Measurements from ENCODE around the gene FRS3.
"Not testable (repeated sequence)": the region's sequence is repeated elsewhere in the genome, so short reads cannot be mapped to it uniquely, and the experiment has no call there.

Gene FRS3, protein sequence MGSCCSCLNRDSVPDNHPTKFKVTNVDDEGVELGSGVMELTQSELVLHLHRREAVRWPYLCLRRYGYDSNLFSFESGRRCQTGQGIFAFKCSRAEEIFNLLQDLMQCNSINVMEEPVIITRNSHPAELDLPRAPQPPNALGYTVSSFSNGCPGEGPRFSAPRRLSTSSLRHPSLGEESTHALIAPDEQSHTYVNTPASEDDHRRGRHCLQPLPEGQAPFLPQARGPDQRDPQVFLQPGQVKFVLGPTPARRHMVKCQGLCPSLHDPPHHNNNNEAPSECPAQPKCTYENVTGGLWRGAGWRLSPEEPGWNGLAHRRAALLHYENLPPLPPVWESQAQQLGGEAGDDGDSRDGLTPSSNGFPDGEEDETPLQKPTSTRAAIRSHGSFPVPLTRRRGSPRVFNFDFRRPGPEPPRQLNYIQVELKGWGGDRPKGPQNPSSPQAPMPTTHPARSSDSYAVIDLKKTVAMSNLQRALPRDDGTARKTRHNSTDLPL

GRCh38 chr6:41779788-41780550 lies at the start of gene FRS3:
TSS of gene FRS3 (minus strand) at chr6:41779900. CDS start at chr6:41776987, 2,913 bp downstream.
- peak; percentile 99 to 100 for DNase-seq (ENCODE audit: low read depth in 2 of 2)

DNA sequence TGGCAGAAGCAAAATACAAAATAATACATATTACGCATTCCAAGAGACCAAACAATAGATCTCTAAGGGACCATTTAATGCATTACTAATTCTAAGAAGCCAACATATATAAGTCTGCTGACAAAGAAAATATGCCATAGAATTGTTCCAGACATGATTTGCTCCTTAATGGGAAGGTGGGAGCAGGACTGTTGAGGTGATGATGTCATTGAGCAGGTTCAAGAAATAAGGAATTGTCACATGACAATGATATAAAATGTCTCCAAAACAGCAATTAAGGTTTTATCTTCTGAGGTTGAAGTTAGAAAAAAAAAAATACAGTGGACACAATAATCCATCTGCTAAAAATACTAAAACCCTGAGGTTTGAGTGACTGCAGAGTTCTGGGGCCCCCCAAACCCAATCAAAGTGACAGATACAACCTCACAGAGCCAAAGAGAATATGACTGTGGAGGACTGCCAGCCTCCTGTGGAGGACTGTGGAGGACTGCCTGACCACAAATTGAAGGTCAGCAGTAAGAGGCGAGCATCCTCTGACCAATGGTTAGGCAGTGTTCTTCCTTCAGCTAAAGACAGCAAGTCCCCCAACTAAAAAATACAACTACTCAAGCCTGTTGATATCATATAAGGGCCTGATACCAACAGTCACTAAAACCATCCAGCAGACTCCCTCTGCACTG lies 46.8 kb upstream of the FRS3 start:
- DNase-seq (ENCODE audit: low read depth in 2 of 2) = no peak

GRCh38 chr6:41824571-41825569 lies 45.2 kb upstream of the FRS3 start:
- no peak for DNase-seq (ENCODE audit: low read depth in 2 of 2)

- no peak for DNase-seq (ENCODE audit: low read depth in 2 of 2)
These were observed 43.5 kb upstream of the FRS3 start for GRCh38 chr6:41823178-41823577.

DNA sequence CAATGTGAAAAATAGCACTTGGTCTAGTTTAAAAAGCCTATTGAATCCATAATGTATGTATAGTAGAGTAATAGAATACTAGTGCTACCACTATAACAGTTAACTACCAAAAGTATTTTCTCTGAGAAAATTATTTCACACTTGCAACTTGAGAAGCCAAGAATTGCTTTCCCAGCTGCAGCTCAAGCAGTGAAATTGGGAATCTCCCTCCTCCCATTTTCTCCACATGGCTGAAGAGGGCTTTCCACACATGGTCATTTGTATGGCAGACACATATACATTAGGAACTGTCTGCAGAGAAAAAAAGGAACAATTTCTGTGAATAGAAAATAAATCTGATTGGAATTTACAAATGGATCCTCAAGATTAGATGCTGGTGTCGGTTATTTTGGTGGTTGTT lies 42.3 kb upstream of the FRS3 start:
- no peak for DNase-seq (ENCODE audit: low read depth in 2 of 2)

GRCh38 chr6:41821266-41821665 lies 41.6 kb upstream of the FRS3 start:
- no peak for DNase-seq (ENCODE audit: low read depth in 2 of 2)

- no peak for DNase-seq (ENCODE audit: low read depth in 2 of 2)
These were observed 38.8 kb upstream of the FRS3 start for GRCh38 chr6:41818271-41819054.

DNA sequence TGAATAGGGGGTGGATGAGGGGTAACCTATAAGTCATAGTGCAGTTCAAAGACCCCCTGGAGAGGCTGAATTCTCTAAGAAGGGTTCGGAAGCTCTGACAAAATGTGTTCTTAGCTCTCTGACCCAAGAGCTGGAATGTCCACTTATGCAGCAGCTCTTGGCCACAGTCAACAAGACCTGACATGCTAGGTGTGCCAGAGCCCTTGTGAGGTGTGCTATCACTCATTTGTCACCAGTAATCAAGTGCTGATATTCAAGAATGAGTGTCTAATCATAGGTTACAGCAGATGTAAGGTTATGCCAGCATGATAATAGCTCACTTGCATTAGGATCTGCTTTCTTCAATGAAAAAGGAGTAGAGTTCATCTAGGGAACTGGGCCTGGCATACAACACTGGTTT lies 35.9 kb upstream of the FRS3 start:
- no peak for DNase-seq (ENCODE audit: low read depth in 2 of 2)

GRCh38 chr6:41814629-41815028 lies 34.9 kb upstream of the FRS3 start:
- no peak for DNase-seq (ENCODE audit: low read depth in 2 of 2)

DNA sequence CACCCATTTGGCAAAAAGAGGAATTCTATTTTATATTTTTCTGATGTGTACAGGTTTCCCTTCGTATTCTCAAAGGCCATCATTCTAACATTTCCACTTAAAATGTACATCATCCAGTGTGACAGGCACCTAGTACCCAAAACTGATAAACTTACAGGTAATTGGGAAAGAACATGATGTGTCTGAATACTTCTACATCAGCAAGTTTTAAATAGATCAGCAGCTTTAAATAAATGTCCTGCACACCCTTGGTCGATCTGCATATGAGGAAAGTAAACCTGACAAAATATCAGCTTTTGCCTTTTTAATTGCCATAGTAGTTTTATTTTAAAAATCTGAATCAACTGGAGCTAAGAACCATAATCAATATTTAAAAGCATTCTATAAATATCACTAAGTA lies 34.3 kb upstream of the FRS3 start:
- DNase-seq (ENCODE audit: low read depth in 2 of 2) = no peak

- DNase-seq (ENCODE audit: low read depth in 2 of 2) = no peak
These were observed 33.8 kb upstream of the FRS3 start for GRCh38 chr6:41813469-41813868.

DNA sequence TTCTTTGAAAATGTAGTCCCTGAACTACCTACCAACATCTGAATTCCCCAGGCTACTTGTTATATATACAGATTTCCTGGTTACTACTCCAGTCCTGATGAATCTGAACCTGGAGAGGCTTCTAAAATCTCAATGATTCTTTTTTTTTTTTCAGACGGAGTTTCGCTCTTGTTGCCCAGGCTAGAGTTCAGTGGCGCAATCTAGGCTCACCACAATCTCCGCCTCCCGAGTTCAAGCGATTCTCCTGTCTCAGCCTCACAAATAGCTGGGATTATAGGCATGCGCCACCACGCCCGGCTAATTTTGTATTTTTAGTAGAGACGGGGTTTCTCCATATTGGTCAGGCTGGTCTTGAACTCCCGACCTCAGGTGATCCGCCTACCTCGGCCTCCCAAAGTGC lies 32.2 kb upstream of the FRS3 start:
- DNase-seq (ENCODE audit: low read depth in 2 of 2) = not testable (repeated sequence)

GRCh38 chr6:41811095-41811494 lies 31.4 kb upstream of the FRS3 start:
- no peak for DNase-seq (ENCODE audit: low read depth in 2 of 2)

DNA sequence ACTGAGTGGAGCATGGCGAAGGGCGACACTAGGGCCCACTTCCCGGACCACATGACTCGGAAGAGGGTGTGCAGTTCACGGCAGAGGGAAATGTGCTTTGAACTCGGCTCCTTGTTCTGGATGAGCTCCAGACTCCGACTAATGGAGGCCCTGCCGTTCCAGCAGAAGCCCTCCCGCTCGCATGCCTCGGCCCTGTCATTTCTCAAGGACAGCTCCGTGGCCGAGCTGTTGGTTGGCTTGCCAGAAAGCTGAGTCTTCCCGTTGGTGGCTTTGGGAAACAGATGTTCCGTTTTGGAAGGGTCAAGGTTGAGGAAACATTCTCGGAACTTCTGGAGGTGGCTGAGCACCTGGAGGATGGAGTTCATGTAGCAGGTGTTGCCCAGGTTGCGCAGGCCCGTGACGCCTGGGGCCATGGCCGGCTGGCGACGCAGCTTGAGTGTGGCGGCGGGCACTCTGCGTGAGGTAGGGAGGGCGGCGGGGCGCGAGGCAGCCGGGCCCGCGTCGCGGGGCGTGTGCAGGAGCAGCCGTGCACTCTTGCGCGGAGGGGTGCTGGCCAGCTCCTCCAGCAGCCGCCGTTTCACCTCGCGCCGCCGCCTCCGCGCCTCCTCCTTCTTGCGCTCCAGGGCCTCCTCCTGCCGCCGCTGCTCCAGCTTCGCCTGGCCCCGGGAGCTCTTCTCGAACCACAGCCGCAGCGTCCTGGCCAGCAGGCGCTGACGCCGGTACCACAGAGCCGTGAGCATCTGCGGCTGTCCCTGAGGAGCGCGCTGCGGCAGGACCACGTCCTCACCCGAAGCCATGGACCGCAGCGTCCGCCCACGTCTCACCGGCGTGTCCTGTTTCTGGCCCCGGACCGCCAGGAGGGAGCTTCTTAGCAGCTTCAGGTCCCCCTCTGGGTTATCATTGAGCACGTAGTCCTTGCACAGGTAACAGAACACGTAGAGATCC lies 26.4 kb upstream of the FRS3 start:
- DNase-seq (ENCODE audit: low read depth in 2 of 2) = no peak

DNA sequence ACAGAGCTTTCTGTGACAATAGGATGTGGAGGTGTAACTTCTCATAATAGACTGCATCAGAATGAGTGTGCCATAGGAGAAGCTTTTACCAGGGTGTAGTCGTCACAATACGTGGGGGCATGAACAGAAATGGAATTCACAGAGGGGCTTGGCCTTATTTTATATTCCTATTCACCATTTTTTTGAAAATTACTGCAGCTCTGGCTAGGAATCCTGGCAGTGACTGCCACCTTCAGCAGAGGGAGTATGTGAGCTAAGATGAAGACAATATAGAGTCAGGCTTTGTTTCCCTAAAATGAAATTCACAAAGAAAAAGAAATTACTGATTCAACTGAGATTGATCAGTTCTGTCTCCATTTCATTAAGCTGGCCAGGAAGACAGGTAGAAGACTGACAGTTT lies 21.7 kb upstream of the FRS3 start:
- DNase-seq (ENCODE audit: low read depth in 2 of 2) = no peak

DNA sequence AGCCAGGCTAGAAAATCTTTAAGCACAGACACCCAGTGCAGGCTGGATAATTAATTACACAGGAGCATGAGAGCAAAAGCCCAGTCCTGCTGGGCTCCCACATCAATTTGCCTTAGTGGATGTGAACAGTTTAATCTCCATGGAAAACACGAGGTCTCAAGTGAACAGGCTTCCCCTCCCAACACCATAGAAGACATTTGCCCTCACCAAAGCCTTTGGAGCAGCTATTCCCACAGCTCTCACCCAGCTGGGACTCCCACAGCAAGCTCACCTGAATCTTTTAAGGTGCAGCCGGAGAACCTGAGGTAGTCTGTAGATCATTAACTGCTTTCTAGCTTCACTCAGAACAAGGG lies 19.8 kb upstream of the FRS3 start:
- no peak for DNase-seq (ENCODE audit: low read depth in 2 of 2)

DNA sequence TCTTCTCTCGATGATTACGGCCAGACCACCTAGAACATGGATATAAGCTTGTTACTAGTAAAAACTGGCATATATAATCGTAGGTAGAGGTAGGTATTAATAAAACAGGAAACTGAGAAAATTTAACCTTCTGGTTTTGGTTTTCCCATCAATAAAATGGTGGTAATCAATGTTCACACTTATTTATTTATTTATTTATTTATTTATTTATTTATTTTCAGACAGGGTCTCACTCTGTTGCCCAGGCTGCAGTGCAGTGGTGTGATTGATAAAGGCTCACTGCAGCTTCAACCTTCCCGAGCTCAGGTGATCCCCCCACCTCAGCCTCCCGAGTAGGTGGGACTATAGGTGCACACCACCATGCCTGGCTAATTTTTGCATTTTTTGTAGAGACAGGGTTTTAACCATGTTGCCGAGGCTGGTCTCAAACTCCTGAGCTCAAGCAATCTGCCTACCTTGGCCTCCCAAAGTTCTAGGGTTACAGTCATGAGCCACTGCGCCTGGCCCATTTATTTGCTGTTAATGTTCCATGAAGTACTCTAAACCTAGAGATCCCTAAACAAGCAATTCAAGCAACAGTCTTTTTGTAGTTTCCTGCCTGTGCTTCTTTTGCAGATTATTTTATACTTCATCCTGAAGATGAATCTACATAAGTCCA lies 19.3 kb upstream of the FRS3 start:
- DNase-seq (ENCODE audit: low read depth in 2 of 2) = no peak

GRCh38 chr6:41796474-41796873 lies 16.8 kb upstream of the FRS3 start:
- no peak for DNase-seq (ENCODE audit: low read depth in 2 of 2)

GRCh38 chr6:41791984-41792383 lies 12.3 kb upstream of the FRS3 start:
- no peak for DNase-seq (ENCODE audit: low read depth in 2 of 2)

Measured in stimulated activated CD8-positive, alpha-beta memory T cell treated with anti-CD3 and anti-CD28 coated beads, Interleukin-2, amount 100 ng/mL, for 48 hours (primary cell).